ENCODE data around the gene GMNC. TPM values are rescaled to one million over a fixed set of nuclear protein-coding genes. Genes with fewer than 3 reads are reported as not detected.

Gene GMNC
- total and polyA plus RNA-seq, 12 donors, result 0.17 to 0.18 TPM; not detected in 10

- Histone ChIP-seq H3K4me1 (replicated peaks in 1 of 2) (peaks cover 0 to 7% of the 10 kb centered on the region in 2 donors), H3K9me3 (replicated peaks in 1 of 3) (no peaks in the 10 kb centered on the region), H3K36me3 (replicated peaks in 1 of 2) (no peaks in the 10 kb centered on the region), H3K4me3 (no peak overlapping the region), H3K27me3 (no peaks in the 10 kb centered on the region), H3K27ac (no peak overlapping the region)
- TF ChIP-seq POLR2A (IDR thresholded peaks at IDR 0.05) (no peak), CTCF (IDR thresholded peaks at IDR 0.05) (no peak)
- DNase-seq, result peak in 1 of 7 donors; percentile 59
- intact Hi-C loops (cut with DNase I), result no loop called here
- WGBS, 4 donors, result 76 to 83% (median 79%) methylated on average over 7 of the region's 7 CpGs
These were observed 2.0 kb downstream of the GMNC start for GRCh38 chr3:190860521-190860920.

GRCh38 chr3:190855151-190855550, 7.3 kb downstream of the GMNC start:
- 52 to 70% (median 60%) methylated on average over 3 of the region's 3 CpGs for WGBS, 4 donors
- Histone ChIP-seq H3K27ac (no peak overlapping the region), H3K27me3 (no peaks in the 10 kb centered on the region), H3K9me3 (replicated peaks in 1 of 3) (no peaks in the 10 kb centered on the region), H3K36me3 (replicated peaks in 1 of 2) (no peaks in the 10 kb centered on the region), H3K4me3 (no peak overlapping the region), H3K4me1 (replicated peaks in 1 of 2) (no peaks in the 10 kb centered on the region)
- intact Hi-C loops (cut with DNase I), result no loop called here
- DNase-seq, result no peak
- TF ChIP-seq CTCF (IDR thresholded peaks at IDR 0.05) (no peak), POLR2A (IDR thresholded peaks at IDR 0.05) (no peak)

- no peaks in the 10 kb centered on the region for H3K4me1 ChIP-seq (replicated peaks in 1 of 2)
- no peaks in the 10 kb centered on the region for H3K36me3 ChIP-seq (replicated peaks in 1 of 2)
- 83 to 93% (median 83%) methylated on average over 4 of the region's 4 CpGs for WGBS, 4 donors
- no peaks in the 10 kb centered on the region for H3K27me3 ChIP-seq
- H3K27ac ChIP-seq, result no peak overlapping the region
- no peak for TF ChIP-seq CTCF (IDR thresholded peaks at IDR 0.05)
- TF ChIP-seq POLR2A (IDR thresholded peaks at IDR 0.05), result no peak
- intact Hi-C loops (cut with DNase I), result no loop called here
- H3K9me3 ChIP-seq (replicated peaks in 1 of 3), result no peaks in the 10 kb centered on the region
- no peak for DNase-seq
- H3K4me3 ChIP-seq, result no peak overlapping the region
These were observed 8.4 kb downstream of the GMNC start for GRCh38 chr3:190854062-190854461.

- no peak for DNase-seq
- H3K27ac ChIP-seq, result no peak overlapping the region
- H3K9me3 ChIP-seq (replicated peaks in 1 of 3), result no peaks in the 10 kb centered on the region
- H3K4me1 ChIP-seq (replicated peaks in 1 of 2), result no peaks in the 10 kb centered on the region
- intact Hi-C loops (cut with DNase I), result no loop called here
- no peaks in the 10 kb centered on the region for H3K36me3 ChIP-seq (replicated peaks in 1 of 2)
- TF ChIP-seq CTCF (IDR thresholded peaks at IDR 0.05) (no peak), POLR2A (IDR thresholded peaks at IDR 0.05) (no peak)
- no peak overlapping the region for H3K4me3 ChIP-seq
- no peaks in the 10 kb centered on the region for H3K27me3 ChIP-seq
- WGBS, 4 donors, result 48 to 61% (median 56%) methylated on average over 1 of the region's 1 CpG
These were observed 9.0 kb downstream of the GMNC start for GRCh38 chr3:190853464-190853863.

All from adrenal gland (tissue), 12 donors.